Transverse colon (tissue), 3 donors: ENCODE results near the gene P4HB.

Experiments used
- POLR2A ChIP-seq: fragments of 450-650 bp; IDR thresholded peaks from one replicate; pipeline ENCODE4 v1.6.1; 2016; ENCODE audit warnings: antibody characterized with exemption, mild to moderate bottlenecking, moderate library complexity
- TF ChIP-seq, protein P1 (sequence below), 5 experiments: fragments of 200-600 bp in 3 of 5; fragments of 450-650 bp in 2 of 5; sonication (generic) in 3 of 5; IDR thresholded peaks; 1 replicate in 2 of 5; 2 replicates in 3 of 5; pipeline ENCODE4 v1.5.1; 2016 to 2017; ENCODE audit warnings: antibody characterized with exemption in 5 of 5, inconsistent platforms in 3 of 5, mild to moderate bottlenecking in 2 of 5, moderate library complexity in 1 of 5

DNA sequence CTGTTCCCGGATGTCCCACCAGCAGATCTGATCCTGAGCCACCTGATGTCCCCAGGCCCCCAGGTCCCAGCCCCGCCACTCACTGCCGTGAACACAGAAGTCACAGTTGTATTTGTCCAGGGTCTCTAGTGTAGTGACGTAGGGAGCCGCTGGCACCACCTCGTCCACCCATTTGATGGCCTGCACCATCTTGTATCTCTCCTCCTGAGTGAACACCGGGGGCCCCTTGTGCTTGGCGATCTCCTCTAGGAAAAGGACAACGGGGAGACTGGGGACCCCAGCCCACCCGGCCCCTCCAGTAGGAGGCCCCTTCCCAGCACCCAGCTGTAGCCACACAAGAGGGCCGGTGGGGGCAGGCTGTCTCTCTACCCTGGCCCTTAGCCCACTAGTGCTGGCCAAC, 48.5 kb upstream of the P4HB start:
- TF ChIP-seq, protein P1, sequence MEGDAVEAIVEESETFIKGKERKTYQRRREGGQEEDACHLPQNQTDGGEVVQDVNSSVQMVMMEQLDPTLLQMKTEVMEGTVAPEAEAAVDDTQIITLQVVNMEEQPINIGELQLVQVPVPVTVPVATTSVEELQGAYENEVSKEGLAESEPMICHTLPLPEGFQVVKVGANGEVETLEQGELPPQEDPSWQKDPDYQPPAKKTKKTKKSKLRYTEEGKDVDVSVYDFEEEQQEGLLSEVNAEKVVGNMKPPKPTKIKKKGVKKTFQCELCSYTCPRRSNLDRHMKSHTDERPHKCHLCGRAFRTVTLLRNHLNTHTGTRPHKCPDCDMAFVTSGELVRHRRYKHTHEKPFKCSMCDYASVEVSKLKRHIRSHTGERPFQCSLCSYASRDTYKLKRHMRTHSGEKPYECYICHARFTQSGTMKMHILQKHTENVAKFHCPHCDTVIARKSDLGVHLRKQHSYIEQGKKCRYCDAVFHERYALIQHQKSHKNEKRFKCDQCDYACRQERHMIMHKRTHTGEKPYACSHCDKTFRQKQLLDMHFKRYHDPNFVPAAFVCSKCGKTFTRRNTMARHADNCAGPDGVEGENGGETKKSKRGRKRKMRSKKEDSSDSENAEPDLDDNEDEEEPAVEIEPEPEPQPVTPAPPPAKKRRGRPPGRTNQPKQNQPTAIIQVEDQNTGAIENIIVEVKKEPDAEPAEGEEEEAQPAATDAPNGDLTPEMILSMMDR (IDR thresholded peaks at IDR 0.05) = no peak
- no peak for TF ChIP-seq POLR2A
